Osteocyte (in vitro differentiated cells): Measurements from ENCODE around the gene PXDC1. TPM values are rescaled to one million over a fixed set of nuclear protein-coding genes. Genes with fewer than 3 reads are reported as not detected.

Source experiments
- DNase-seq: peaks from one replicate; pipeline ENCODE4 v3.0.0; 2021; ENCODE audit warnings: mixed read lengths; ENCODE audit not compliant: unreplicated experiment; ENCODE audit errors: extremely low spot score
- H3K27ac Mint-ChIP-seq: one replicate; pipeline ENCODE4 v1.8.0; 2021; ENCODE audit warnings: mild to moderate bottlenecking, mixed read lengths; ENCODE audit not compliant: unreplicated experiment
- H3K27me3 Mint-ChIP-seq: one replicate; pipeline ENCODE4 v1.8.0; 2021; ENCODE audit warnings: mixed read lengths; ENCODE audit not compliant: unreplicated experiment
- H3K36me3 Mint-ChIP-seq: one replicate; pipeline ENCODE4 v1.8.0; 2021; ENCODE audit warnings: mixed read lengths; ENCODE audit not compliant: unreplicated experiment
- H3K4me1 Mint-ChIP-seq: one replicate; pipeline ENCODE4 v1.8.0; 2021; ENCODE audit warnings: mixed read lengths; ENCODE audit not compliant: unreplicated experiment
- H3K4me3 Mint-ChIP-seq: one replicate; pipeline ENCODE4 v1.8.0; 2021; ENCODE audit warnings: mild to moderate bottlenecking, moderate library complexity, mixed read lengths; ENCODE audit not compliant: unreplicated experiment
- H3K9me3 Mint-ChIP-seq: one replicate; pipeline ENCODE4 v1.8.0; 2021; ENCODE audit warnings: mixed read lengths; ENCODE audit not compliant: unreplicated experiment
- total RNA-seq: library from RNA; stranded (reverse); gene quantifications from 2 replicates; pipeline ENCODE4 v1.2.1, GENCODE V29; 2021
- TF ChIP-seq, protein P1 (sequence below): fragments of 200-600 bp; sonication (generic); IDR thresholded peaks from 2 replicates; pipeline ENCODE4 v1.5.0; 2021; ENCODE audit warnings: antibody characterized with exemption, mild to moderate bottlenecking, moderate library complexity

The PXDC1 gene
- total RNA-seq, 1 donor from 2014 or later: 129 TPM

DNA sequence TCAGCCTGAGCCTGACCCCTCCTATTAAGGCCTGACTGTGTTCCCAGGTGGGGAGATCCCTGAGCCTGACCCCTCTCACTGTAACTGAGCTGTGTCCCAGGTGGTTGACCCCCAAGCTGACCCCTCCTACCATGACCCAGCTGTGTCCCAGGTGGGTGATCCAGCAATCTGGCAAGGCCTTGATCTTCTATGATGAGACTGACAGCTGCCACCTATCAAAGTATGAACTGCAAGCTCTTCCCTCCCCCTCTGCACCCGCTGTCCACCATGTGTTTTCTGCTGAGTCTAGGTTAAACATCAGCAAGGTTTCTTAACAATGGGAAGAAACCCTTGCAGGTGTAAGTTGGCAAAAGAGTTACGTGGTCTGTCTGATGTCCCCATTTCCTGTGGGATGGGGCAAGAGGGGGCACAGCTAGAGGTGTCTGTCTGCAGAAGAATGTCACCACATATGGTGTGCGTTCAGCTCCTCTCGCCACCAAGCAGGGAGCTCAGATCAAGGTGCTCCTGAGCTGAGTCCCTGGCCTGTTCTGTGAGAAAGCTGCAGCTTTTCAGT, 5.9 kb downstream of the PXDC1 start:
- DNase-seq: no peak
- Mint-ChIP-seq H3K4me3 (peak overlapping the region; percentile 54), H3K27ac (peak overlapping the region; percentile 92), H3K36me3 (peaks cover 20% of the 10 kb centered on the region), H3K9me3 (no peaks in the 10 kb centered on the region), H3K4me1 (peaks cover 89% of the 10 kb centered on the region), H3K27me3 (no peaks in the 10 kb centered on the region)
- TF ChIP-seq, protein P1, sequence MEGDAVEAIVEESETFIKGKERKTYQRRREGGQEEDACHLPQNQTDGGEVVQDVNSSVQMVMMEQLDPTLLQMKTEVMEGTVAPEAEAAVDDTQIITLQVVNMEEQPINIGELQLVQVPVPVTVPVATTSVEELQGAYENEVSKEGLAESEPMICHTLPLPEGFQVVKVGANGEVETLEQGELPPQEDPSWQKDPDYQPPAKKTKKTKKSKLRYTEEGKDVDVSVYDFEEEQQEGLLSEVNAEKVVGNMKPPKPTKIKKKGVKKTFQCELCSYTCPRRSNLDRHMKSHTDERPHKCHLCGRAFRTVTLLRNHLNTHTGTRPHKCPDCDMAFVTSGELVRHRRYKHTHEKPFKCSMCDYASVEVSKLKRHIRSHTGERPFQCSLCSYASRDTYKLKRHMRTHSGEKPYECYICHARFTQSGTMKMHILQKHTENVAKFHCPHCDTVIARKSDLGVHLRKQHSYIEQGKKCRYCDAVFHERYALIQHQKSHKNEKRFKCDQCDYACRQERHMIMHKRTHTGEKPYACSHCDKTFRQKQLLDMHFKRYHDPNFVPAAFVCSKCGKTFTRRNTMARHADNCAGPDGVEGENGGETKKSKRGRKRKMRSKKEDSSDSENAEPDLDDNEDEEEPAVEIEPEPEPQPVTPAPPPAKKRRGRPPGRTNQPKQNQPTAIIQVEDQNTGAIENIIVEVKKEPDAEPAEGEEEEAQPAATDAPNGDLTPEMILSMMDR: no peak

DNA sequence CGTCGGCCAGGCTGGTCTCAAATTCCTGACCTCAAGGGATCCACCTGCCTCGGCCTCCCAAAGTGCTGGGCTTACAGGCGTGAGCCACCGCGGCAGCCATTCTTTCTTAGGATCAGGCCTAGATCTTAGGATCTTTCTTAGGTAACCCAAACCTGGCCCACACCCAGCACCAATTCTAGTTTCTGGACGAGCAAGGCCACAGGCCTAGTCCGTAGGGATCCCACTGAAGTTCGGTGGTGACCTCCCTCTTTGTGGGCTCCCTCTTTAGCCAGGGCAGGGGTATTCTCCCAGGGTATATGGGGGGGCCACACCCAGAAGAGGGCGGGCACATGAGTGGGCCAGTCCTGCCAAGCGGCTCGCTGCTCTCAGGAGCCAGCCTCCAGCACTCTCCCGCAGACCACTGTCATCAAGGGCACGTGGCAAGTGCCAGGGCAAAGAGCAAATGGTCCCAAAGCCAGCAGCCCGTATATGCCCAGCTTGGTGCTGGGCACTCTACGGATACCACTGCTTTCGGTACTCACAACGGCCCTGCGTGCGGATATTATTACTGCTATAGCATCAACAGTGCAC, 6.5 kb downstream of the PXDC1 start:
- Mint-ChIP-seq H3K27ac (peak overlapping the region; percentile 93), H3K9me3 (no peaks in the 10 kb centered on the region), H3K4me1 (peaks cover 96% of the 10 kb centered on the region), H3K36me3 (peaks cover 23% of the 10 kb centered on the region), H3K27me3 (no peaks in the 10 kb centered on the region), H3K4me3 (no peak overlapping the region)
- no peak for DNase-seq
- TF ChIP-seq, protein P1: no peak

DNA sequence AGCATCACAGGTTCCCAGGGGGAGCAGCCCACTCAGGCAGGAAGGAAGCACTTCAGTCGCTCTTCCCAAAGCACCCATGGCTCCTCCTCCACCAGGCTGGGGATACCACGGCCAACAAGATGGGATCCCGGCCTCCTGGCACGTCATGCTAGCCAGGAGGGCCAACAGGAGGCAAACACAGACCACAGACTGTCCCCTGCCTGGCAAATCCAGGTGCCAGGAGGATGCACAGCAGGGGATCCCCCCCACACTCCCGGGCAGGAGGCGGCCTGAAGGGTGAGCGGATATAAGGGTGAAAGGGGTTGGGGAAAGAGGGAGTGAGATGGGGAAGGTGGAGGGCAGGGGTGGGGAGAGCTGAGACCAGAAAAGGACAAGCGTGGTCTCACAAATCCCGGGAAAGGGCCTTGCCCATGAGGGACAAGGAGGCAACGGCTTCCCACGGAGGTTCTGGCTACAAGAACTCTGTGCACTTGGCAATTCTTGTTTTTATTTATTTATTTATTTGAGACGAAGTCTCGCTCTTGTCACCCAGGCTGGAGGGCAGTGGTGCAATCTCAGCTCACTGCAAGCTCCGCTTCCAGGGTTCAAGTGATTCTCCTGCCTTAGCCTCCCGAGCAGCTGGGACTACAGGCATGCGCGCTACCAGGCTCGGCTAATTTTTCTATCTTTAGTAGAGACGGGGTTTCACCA, 7.2 kb downstream of the PXDC1 start:
- TF ChIP-seq, protein P1: no peak
- Mint-ChIP-seq H3K27me3 (no peaks in the 10 kb centered on the region), H3K4me3 (peak overlapping the region; percentile 50)

DNA sequence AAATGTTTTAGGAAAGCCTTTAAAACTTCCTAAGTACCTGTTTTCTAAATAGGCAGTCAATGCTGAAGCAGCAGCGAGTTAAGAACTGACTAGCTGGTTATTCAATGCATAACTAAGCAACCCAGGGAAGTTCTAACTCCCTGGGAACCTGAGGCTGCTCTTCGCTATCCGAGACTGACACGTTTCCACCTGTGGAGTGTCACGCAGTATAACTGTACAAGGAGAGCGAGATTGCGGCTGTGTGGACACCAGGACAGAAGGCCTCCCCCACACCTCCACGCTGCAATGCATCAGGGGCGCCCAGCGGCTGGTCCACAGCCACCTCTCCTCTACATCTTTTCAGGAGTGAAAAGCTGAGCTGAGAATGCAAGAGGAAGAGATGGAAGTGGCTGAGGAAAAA, 8.0 kb downstream of the PXDC1 start:
- Mint-ChIP-seq H3K9me3 (no peaks in the 10 kb centered on the region), H3K4me1 (peaks cover 97% of the 10 kb centered on the region), H3K4me3 (peak overlapping the region; percentile 61), H3K27me3 (no peaks in the 10 kb centered on the region), H3K27ac (peak overlapping the region; percentile 93), H3K36me3 (peaks cover 23% of the 10 kb centered on the region)
- TF ChIP-seq, protein P1: no peak
- DNase-seq: no peak

More for the DNA sequence above, 7.2 kb downstream of the PXDC1 start:
- Mint-ChIP-seq H3K9me3 (no peaks in the 10 kb centered on the region), H3K27ac (peak overlapping the region; percentile 93), H3K36me3 (peaks cover 23% of the 10 kb centered on the region), H3K4me1 (peaks cover 97% of the 10 kb centered on the region)
- DNase-seq: no peak
